C4-2B (cell line): Measurements from ENCODE around the gene DNAJC15.

ENCODE experiments used
- ZFX ChIP-seq: fragments of 450-650 bp; IDR thresholded peaks from 2 replicates; pipeline ENCODE4 v1.6.1; 2017
- TF ChIP-seq, protein P1 (sequence below): fragments of 450-650 bp; conservative IDR thresholded peaks from 2 replicates; pipeline ENCODE4 v1.5.1; 2017; ENCODE audit warnings: mild to moderate bottlenecking

GRCh38 chr13:43081866-43082265 is 58.5 kb downstream of the DNAJC15 start:
- TF ChIP-seq, protein P1, sequence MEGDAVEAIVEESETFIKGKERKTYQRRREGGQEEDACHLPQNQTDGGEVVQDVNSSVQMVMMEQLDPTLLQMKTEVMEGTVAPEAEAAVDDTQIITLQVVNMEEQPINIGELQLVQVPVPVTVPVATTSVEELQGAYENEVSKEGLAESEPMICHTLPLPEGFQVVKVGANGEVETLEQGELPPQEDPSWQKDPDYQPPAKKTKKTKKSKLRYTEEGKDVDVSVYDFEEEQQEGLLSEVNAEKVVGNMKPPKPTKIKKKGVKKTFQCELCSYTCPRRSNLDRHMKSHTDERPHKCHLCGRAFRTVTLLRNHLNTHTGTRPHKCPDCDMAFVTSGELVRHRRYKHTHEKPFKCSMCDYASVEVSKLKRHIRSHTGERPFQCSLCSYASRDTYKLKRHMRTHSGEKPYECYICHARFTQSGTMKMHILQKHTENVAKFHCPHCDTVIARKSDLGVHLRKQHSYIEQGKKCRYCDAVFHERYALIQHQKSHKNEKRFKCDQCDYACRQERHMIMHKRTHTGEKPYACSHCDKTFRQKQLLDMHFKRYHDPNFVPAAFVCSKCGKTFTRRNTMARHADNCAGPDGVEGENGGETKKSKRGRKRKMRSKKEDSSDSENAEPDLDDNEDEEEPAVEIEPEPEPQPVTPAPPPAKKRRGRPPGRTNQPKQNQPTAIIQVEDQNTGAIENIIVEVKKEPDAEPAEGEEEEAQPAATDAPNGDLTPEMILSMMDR, result no peak
- no peak for TF ChIP-seq ZFX
